ENCODE results near the gene CDCA7.

DNA sequence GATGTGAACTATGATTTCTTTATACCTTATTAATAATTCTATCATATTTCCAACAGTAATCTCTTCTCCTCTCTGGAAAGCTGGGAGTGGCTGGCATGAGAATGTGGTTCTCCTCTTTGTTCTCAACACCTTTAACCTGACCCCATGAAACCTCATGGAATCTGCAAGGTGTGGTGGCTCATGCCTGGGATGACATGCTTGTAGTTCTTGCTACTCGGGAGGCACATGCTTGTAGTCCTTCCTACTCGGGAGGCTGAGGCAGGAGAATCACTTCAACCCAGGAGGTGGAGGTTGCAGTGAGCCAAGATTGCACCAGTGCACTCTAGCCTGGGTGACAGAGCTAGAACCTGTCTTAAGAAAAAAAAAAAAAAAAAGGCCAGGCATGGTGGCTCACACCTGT, 10.8 kb upstream of the CDCA7 start:
- TF ChIP-seq, protein P1, sequence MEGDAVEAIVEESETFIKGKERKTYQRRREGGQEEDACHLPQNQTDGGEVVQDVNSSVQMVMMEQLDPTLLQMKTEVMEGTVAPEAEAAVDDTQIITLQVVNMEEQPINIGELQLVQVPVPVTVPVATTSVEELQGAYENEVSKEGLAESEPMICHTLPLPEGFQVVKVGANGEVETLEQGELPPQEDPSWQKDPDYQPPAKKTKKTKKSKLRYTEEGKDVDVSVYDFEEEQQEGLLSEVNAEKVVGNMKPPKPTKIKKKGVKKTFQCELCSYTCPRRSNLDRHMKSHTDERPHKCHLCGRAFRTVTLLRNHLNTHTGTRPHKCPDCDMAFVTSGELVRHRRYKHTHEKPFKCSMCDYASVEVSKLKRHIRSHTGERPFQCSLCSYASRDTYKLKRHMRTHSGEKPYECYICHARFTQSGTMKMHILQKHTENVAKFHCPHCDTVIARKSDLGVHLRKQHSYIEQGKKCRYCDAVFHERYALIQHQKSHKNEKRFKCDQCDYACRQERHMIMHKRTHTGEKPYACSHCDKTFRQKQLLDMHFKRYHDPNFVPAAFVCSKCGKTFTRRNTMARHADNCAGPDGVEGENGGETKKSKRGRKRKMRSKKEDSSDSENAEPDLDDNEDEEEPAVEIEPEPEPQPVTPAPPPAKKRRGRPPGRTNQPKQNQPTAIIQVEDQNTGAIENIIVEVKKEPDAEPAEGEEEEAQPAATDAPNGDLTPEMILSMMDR (IDR thresholded peaks at IDR 0.05), result no peak
- TF ChIP-seq ZFX (IDR thresholded peaks at IDR 0.05; ENCODE audit: borderline replicate concordance), result no peak

All from 22Rv1 (cell line).